GM12891 (cell line): Measurements from ENCODE around the gene ATP8A2.

ENCODE experiments used
- POLR2A ChIP-seq: IDR thresholded peaks from 2 replicates; pipeline ENCODE4 v1.6.1; 2011; ENCODE audit warnings: low read depth, low read length, control low read depth
- POLR2AphosphoS5 ChIP-seq: IDR thresholded peaks from 2 replicates; pipeline ENCODE4 v1.6.1; 2011; ENCODE audit warnings: low read depth, low read length, control low read depth
- SPI1 ChIP-seq: IDR thresholded peaks from 2 replicates; pipeline ENCODE4 v1.6.1; 2011; ENCODE audit warnings: low read depth, low read length, control low read depth
- TAF1 ChIP-seq: IDR thresholded peaks from 2 replicates; pipeline ENCODE4 v1.6.1; 2011; ENCODE audit warnings: low read depth, low read length, control low read depth

- TF ChIP-seq POLR2A = no peak
- TF ChIP-seq POLR2AphosphoS5 = no peak
- TF ChIP-seq SPI1 = no peak
- TF ChIP-seq TAF1 = no peak
These were observed 490.4 kb downstream of the ATP8A2 start for GRCh38 chr13:25862156-25862555.
